ENCODE results near the gene LRRC43. TPM values are rescaled to one million over a fixed set of nuclear protein-coding genes. Genes with fewer than 3 reads are reported as not detected.

The LRRC43 gene
- total RNA-seq (2014; rRNA removed; shearing (Covaris generic); ENCODE audit: low replicate concordance) = not detected in 2 replicates

- Histone ChIP-seq H3K27me3 (ENCODE audit: low read length) (no peaks in the 10 kb centered on the region), H3K27ac (ENCODE audit: low read length) (no peak within 1 kb of the TSS), H4K20me1 (ENCODE audit: insufficient read depth, low read depth, low read length) (no peaks in the 10 kb centered on the region), H3K9me3 (ENCODE audit: low read length) (no peaks in the 10 kb centered on the region), H3K4me3 (ENCODE audit: low read length) (no peak within 1 kb of the TSS), H3K9ac (ENCODE audit: low read length) (no peak within 1 kb of the TSS), H2AFZ (ENCODE audit: low read length) (no peak within 1 kb of the TSS), H3K9me2 (replicated peaks; ENCODE audit: insufficient read depth, low read length) (no peaks in the 10 kb centered on the region), H3K4me1 (ENCODE audit: low read length) (no peaks in the 10 kb centered on the region), H3K79me2 (ENCODE audit: low read length) (no peaks in the 10 kb centered on the region), H3K4me2 (ENCODE audit: low read depth, low read length, poor library complexity, severe bottlenecking) (no peak within 1 kb of the TSS), H3K36me3 (ENCODE audit: insufficient read depth, low read length) (no peaks in the 10 kb centered on the region)
- DNase-seq = no peak
Measured at GRCh38 chr12:122182887-122183587, at the start of gene LRRC43. Gene LRRC43, plus strand, starts transcription at chr12:122183123. Its CDS starts 22 bp downstream, at chr12:122183145.

- H3K9me3 ChIP-seq (ENCODE audit: low read length) = no peaks in the 10 kb centered on the region
- H3K4me2 ChIP-seq (ENCODE audit: low read depth, low read length, poor library complexity, severe bottlenecking) = no peak overlapping the region
- H2AFZ ChIP-seq (ENCODE audit: low read length) = no peak overlapping the region
- no peaks in the 10 kb centered on the region for H3K4me1 ChIP-seq (ENCODE audit: low read length)
- 0 out of 2 replicates have a peak, but pooled peaks cover 3% of the 10 kb centered on the region for H4K20me1 ChIP-seq (ENCODE audit: insufficient read depth, low read depth, low read length)
- DNase-seq = no peak
- no peaks in the 10 kb centered on the region for H3K9me2 ChIP-seq (replicated peaks; ENCODE audit: insufficient read depth, low read length)
- H3K27me3 ChIP-seq (ENCODE audit: low read length) = no peaks in the 10 kb centered on the region
- no peak overlapping the region for H3K4me3 ChIP-seq (ENCODE audit: low read length)
- H3K27ac ChIP-seq (ENCODE audit: low read length) = no peak overlapping the region
- no peak overlapping the region for H3K9ac ChIP-seq (ENCODE audit: low read length)
- H3K36me3 ChIP-seq (ENCODE audit: insufficient read depth, low read length) = peaks cover 14% of the 10 kb centered on the region; the same call in 1 of the 2 replicates
- H3K79me2 ChIP-seq (ENCODE audit: low read length) = no peaks in the 10 kb centered on the region
Measured at GRCh38 chr12:122133192-122133950, 49.6 kb upstream of the LRRC43 start.

DNA sequence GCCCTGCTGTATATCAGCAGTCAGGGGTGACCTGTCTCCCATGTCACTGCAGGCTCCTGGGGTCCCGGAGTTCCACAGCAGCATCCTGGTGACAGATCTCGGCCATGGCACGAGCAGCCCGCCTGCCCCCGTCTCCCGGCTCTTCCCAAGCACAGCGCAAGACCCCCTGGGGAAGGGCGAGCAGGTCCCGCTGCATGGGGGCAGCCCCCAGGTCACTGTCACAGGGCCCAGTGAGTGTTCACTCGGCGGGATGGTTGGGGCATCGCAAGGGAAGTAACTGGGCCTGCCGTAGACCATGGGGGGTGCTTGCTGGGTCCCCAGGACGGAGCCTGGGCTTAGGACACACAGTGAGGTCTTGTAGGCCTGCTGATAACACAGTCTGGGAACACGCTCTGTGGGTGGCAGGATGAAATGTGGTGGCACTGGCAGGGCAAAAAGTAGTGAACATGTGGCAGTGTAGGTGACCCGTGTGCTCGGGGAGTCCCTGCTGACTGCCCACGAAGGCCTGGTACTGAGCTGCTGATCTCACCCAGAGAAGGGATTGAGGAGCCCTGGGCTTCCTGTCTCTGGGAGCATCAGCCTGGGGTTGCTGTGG lies 47.4 kb upstream of the LRRC43 start:
- Histone ChIP-seq H3K9me3 (ENCODE audit: low read length) (no peaks in the 10 kb centered on the region), H3K4me1 (ENCODE audit: low read length) (no peaks in the 10 kb centered on the region), H3K27ac (ENCODE audit: low read length) (no peak overlapping the region), H3K4me2 (ENCODE audit: low read depth, low read length, poor library complexity, severe bottlenecking) (no peak overlapping the region), H3K36me3 (ENCODE audit: insufficient read depth, low read length) (peaks cover 8% of the 10 kb centered on the region; the same call in 1 of the 2 replicates), H3K4me3 (ENCODE audit: low read length) (no peak overlapping the region), H2AFZ (ENCODE audit: low read length) (no peak overlapping the region), H3K9ac (ENCODE audit: low read length) (no peak overlapping the region), H4K20me1 (ENCODE audit: insufficient read depth, low read depth, low read length) (no peaks in the 10 kb centered on the region), H3K79me2 (ENCODE audit: low read length) (no peaks in the 10 kb centered on the region), H3K9me2 (replicated peaks; ENCODE audit: insufficient read depth, low read length) (no peaks in the 10 kb centered on the region), H3K27me3 (ENCODE audit: low read length) (no peaks in the 10 kb centered on the region)
- no peak for DNase-seq

DNA sequence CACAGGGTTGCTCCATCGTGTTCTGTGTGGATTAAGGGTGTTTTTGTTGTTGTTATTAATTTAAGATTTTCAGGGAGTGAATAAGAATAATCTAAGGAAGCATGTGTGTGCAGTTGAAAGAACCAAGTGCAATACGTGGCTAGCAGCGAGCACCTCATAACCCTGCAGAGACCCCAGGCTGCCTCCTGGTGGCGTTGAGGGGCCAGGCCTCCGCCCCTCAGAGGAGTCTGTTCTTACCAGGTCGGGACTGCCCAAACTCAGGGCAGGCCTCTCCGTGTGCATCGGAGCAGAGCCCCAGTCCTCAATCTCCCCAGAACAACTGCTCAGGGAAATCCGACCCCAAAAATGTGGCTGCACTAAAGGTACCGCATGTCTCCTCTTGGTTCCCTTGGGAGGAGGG lies 45.7 kb upstream of the LRRC43 start:
- peaks cover 5% of the 10 kb centered on the region; the same call in 1 of the 2 replicates for H3K36me3 ChIP-seq (ENCODE audit: insufficient read depth, low read length)
- DNase-seq = peak; percentile 60
- no peak overlapping the region for H3K4me2 ChIP-seq (ENCODE audit: low read depth, low read length, poor library complexity, severe bottlenecking)
- H3K4me1 ChIP-seq (ENCODE audit: low read length) = no peaks in the 10 kb centered on the region
- H3K79me2 ChIP-seq (ENCODE audit: low read length) = no peaks in the 10 kb centered on the region
- H3K9ac ChIP-seq (ENCODE audit: low read length) = no peak overlapping the region
- no peaks in the 10 kb centered on the region for H3K9me3 ChIP-seq (ENCODE audit: low read length)
- H3K27me3 ChIP-seq (ENCODE audit: low read length) = no peaks in the 10 kb centered on the region
- no peaks in the 10 kb centered on the region for H3K9me2 ChIP-seq (replicated peaks; ENCODE audit: insufficient read depth, low read length)
- H3K27ac ChIP-seq (ENCODE audit: low read length) = no peak overlapping the region
- no peaks in the 10 kb centered on the region for H4K20me1 ChIP-seq (ENCODE audit: insufficient read depth, low read depth, low read length)
- no peak overlapping the region for H3K4me3 ChIP-seq (ENCODE audit: low read length)
- no peak overlapping the region for H2AFZ ChIP-seq (ENCODE audit: low read length)

DNA sequence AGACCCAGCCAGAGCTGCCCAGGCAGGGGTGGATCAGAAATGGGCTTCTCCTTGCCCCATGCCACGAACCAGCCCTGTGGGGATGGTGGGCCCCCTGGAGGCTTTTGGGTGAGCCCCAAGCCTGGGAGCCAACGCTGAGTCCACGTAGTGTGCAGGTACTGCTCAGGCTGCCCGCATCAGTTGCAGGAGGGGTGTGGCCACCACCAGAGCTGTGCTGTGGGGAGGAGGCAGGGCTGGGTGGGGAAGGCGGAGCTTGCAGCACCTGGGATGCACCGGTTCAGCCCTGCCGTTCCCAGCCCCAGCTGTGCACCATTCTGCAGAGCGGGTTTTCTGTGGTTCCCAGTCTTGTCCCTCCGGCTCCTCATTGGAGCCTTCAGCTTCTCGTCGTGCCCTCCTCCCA lies 45.2 kb upstream of the LRRC43 start:
- Histone ChIP-seq H3K27me3 (ENCODE audit: low read length) (no peaks in the 10 kb centered on the region), H3K4me1 (ENCODE audit: low read length) (no peaks in the 10 kb centered on the region), H2AFZ (ENCODE audit: low read length) (no peak overlapping the region), H4K20me1 (ENCODE audit: insufficient read depth, low read depth, low read length) (no peaks in the 10 kb centered on the region), H3K9me3 (ENCODE audit: low read length) (no peaks in the 10 kb centered on the region), H3K36me3 (ENCODE audit: insufficient read depth, low read length) (peaks cover 5% of the 10 kb centered on the region; the same call in 1 of the 2 replicates), H3K9ac (ENCODE audit: low read length) (no peak overlapping the region), H3K27ac (ENCODE audit: low read length) (no peak overlapping the region), H3K9me2 (replicated peaks; ENCODE audit: insufficient read depth, low read length) (no peaks in the 10 kb centered on the region), H3K4me3 (ENCODE audit: low read length) (no peak overlapping the region), H3K4me2 (ENCODE audit: low read depth, low read length, poor library complexity, severe bottlenecking) (no peak overlapping the region), H3K79me2 (ENCODE audit: low read length) (no peaks in the 10 kb centered on the region)
- peak; percentile 64 for DNase-seq

- no peaks in the 10 kb centered on the region for H3K27me3 ChIP-seq (ENCODE audit: low read length)
- H3K9me3 ChIP-seq (ENCODE audit: low read length) = no peaks in the 10 kb centered on the region
- H4K20me1 ChIP-seq (ENCODE audit: insufficient read depth, low read depth, low read length) = no peaks in the 10 kb centered on the region
- H3K36me3 ChIP-seq (ENCODE audit: insufficient read depth, low read length) = peaks cover 5% of the 10 kb centered on the region; the same call in 1 of the 2 replicates
- no peak overlapping the region for H3K9ac ChIP-seq (ENCODE audit: low read length)
- no peak overlapping the region for H3K4me2 ChIP-seq (ENCODE audit: low read depth, low read length, poor library complexity, severe bottlenecking)
- no peaks in the 10 kb centered on the region for H3K9me2 ChIP-seq (replicated peaks; ENCODE audit: insufficient read depth, low read length)
- no peaks in the 10 kb centered on the region for H3K4me1 ChIP-seq (ENCODE audit: low read length)
- no peaks in the 10 kb centered on the region for H3K79me2 ChIP-seq (ENCODE audit: low read length)
- H2AFZ ChIP-seq (ENCODE audit: low read length) = no peak overlapping the region
- H3K27ac ChIP-seq (ENCODE audit: low read length) = no peak overlapping the region
- no peak overlapping the region for H3K4me3 ChIP-seq (ENCODE audit: low read length)
- DNase-seq = no peak
Measured at GRCh38 chr12:122138181-122138580, 44.7 kb upstream of the LRRC43 start.

DNA sequence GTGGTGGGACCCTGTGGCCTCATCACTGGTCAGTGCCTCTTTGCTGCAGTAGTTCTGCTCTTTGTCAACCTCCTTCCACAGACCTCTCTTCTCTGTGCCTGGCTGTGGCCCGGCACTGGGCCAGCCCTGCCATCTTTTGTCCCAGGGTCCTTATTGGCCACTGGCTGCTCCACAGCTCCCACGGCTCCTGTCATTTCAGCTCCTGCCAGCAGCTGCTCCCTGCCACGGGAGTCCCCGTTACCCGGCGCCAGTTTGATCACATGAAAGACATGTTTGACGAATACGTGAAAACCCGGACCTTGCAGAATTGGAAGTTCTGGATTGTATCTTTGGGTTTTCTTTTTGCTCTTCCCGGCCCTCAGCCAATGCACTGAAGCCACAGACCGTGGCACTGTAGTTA lies 44.3 kb upstream of the LRRC43 start:
- Histone ChIP-seq H3K36me3 (ENCODE audit: insufficient read depth, low read length) (peaks cover 5% of the 10 kb centered on the region; the same call in 1 of the 2 replicates), H3K9me2 (replicated peaks; ENCODE audit: insufficient read depth, low read length) (no peaks in the 10 kb centered on the region), H3K9ac (ENCODE audit: low read length) (no peak overlapping the region)

DNA sequence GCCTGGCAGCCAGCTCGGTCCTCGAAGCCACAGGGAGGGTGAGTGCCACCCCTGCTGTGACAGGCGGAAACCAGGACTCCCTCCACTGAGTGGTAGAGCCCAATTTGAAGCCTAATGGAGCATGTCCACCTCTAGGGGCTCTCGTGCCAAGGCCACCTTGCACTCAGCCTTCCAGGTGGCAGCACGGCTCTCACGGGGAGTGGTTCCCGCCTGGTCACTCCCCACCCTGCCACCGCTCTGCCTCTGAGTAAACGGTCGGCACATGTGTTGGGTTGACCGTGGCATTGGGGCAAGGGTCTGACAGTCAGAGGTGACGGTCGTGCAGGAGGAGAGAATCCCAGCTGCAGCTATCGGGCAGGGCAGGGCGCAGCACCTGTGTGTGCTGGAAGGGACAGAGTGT lies 43.7 kb upstream of the LRRC43 start:
- Histone ChIP-seq H2AFZ (ENCODE audit: low read length) (no peak overlapping the region), H4K20me1 (ENCODE audit: insufficient read depth, low read depth, low read length) (no peaks in the 10 kb centered on the region), H3K9ac (ENCODE audit: low read length) (no peak overlapping the region), H3K27me3 (ENCODE audit: low read length) (no peaks in the 10 kb centered on the region), H3K9me2 (replicated peaks; ENCODE audit: insufficient read depth, low read length) (no peaks in the 10 kb centered on the region), H3K4me2 (ENCODE audit: low read depth, low read length, poor library complexity, severe bottlenecking) (no peak overlapping the region), H3K79me2 (ENCODE audit: low read length) (no peaks in the 10 kb centered on the region), H3K4me1 (ENCODE audit: low read length) (no peaks in the 10 kb centered on the region), H3K9me3 (ENCODE audit: low read length) (no peaks in the 10 kb centered on the region), H3K27ac (ENCODE audit: low read length) (no peak overlapping the region), H3K36me3 (ENCODE audit: insufficient read depth, low read length) (0 out of 2 replicates have a peak, but pooled peaks cover 2% of the 10 kb centered on the region), H3K4me3 (ENCODE audit: low read length) (no peak overlapping the region)
- DNase-seq = no peak

More for the DNA sequence above, 44.3 kb upstream of the LRRC43 start:
- H3K79me2 ChIP-seq (ENCODE audit: low read length) = no peaks in the 10 kb centered on the region
- H2AFZ ChIP-seq (ENCODE audit: low read length) = no peak overlapping the region
- DNase-seq = no peak
- H3K4me2 ChIP-seq (ENCODE audit: low read depth, low read length, poor library complexity, severe bottlenecking) = no peak overlapping the region
- H3K4me1 ChIP-seq (ENCODE audit: low read length) = no peaks in the 10 kb centered on the region
- H3K4me3 ChIP-seq (ENCODE audit: low read length) = no peak overlapping the region
- no peaks in the 10 kb centered on the region for H4K20me1 ChIP-seq (ENCODE audit: insufficient read depth, low read depth, low read length)
- no peak overlapping the region for H3K27ac ChIP-seq (ENCODE audit: low read length)
- H3K9me3 ChIP-seq (ENCODE audit: low read length) = no peaks in the 10 kb centered on the region
- H3K27me3 ChIP-seq (ENCODE audit: low read length) = no peaks in the 10 kb centered on the region
